ENCODE data around the gene CAMTA1.

DNA sequence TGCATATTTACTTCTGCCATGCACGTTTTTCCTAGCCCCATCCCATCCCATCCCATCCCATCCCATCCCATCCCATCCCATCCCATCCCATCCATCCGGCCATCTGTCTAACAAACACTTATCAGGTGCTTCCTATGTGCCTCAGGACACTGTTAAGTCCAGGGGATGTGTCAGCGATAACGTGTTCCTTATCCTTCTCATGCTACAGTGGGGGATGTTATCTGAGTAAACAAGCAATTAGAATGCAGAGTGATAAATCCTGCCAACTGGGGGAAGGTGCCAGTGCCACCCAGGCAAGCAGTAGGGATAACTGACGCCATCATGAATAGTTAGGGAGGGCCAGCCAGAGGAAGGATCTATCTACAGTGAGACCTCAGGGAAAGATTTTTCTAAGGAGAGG is 304.2 kb downstream of the CAMTA1 start:
- TF ChIP-seq, protein P1, sequence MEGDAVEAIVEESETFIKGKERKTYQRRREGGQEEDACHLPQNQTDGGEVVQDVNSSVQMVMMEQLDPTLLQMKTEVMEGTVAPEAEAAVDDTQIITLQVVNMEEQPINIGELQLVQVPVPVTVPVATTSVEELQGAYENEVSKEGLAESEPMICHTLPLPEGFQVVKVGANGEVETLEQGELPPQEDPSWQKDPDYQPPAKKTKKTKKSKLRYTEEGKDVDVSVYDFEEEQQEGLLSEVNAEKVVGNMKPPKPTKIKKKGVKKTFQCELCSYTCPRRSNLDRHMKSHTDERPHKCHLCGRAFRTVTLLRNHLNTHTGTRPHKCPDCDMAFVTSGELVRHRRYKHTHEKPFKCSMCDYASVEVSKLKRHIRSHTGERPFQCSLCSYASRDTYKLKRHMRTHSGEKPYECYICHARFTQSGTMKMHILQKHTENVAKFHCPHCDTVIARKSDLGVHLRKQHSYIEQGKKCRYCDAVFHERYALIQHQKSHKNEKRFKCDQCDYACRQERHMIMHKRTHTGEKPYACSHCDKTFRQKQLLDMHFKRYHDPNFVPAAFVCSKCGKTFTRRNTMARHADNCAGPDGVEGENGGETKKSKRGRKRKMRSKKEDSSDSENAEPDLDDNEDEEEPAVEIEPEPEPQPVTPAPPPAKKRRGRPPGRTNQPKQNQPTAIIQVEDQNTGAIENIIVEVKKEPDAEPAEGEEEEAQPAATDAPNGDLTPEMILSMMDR (IDR thresholded peaks at IDR 0.05), result no peak
- TF ChIP-seq POLR2AphosphoS5 (IDR thresholded peaks at IDR 0.05; ENCODE audit: insufficient read depth in 1 of 2, low read depth in 1 of 2) (no peak), POLR2A (IDR thresholded peaks at IDR 0.05) (no peak)
